ENCODE data around the gene SNRPD3.

DNA sequence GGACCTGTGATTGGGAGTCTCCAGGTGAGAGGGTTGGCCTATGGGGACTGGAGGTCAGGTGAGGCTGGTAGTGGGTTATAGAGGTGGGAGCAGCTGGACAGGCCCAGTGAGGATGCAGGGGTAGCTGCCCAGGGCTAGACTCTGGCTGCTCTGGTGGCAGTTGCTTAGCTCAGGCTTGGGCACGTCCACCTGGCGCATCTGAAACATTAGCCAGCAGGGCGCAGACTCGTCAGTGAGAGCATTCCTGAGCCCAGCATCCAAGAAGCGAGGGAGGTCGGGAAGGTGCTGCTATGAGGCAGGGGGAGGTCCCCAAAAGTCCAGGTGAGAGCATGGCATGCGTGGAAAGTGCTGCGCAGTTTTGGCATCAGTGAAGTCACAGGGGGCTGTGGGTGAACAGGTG, 43.7 kb downstream of the SNRPD3 start:
- TF ChIP-seq, protein P1, sequence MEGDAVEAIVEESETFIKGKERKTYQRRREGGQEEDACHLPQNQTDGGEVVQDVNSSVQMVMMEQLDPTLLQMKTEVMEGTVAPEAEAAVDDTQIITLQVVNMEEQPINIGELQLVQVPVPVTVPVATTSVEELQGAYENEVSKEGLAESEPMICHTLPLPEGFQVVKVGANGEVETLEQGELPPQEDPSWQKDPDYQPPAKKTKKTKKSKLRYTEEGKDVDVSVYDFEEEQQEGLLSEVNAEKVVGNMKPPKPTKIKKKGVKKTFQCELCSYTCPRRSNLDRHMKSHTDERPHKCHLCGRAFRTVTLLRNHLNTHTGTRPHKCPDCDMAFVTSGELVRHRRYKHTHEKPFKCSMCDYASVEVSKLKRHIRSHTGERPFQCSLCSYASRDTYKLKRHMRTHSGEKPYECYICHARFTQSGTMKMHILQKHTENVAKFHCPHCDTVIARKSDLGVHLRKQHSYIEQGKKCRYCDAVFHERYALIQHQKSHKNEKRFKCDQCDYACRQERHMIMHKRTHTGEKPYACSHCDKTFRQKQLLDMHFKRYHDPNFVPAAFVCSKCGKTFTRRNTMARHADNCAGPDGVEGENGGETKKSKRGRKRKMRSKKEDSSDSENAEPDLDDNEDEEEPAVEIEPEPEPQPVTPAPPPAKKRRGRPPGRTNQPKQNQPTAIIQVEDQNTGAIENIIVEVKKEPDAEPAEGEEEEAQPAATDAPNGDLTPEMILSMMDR (IDR thresholded peaks at IDR 0.05), result no peak
- no peak for TF ChIP-seq POLR2AphosphoS5 (IDR thresholded peaks at IDR 0.05)

Data from prostate gland (tissue), 2 donors.